NCI-H69 (cell line): ENCODE data around the gene SLC2A2.
"Not testable (repeated sequence)": the region's sequence is repeated elsewhere in the genome, so short reads cannot be mapped to it uniquely, and the experiment has no call there.

Experiments used
- DNase-seq: peaks from one replicate; lab custom pipeline; 2025; lab: John Stamatoyannopoulos, UW

Gene SLC2A2

GRCh38 chr3:170988378-170988777 lies 38.1 kb downstream of the SLC2A2 start:
- no peak for DNase-seq

- DNase-seq = no peak
Observed at GRCh38 chr3:170985304-170985703, 41.2 kb downstream of the SLC2A2 start.

- no peak for DNase-seq
Observed at GRCh38 chr3:170982733-170983132, 43.8 kb downstream of the SLC2A2 start.

- no peak for DNase-seq
Observed at GRCh38 chr3:170980399-170980798, 46.1 kb downstream of the SLC2A2 start.

- peak; percentile 34 for DNase-seq
Observed at GRCh38 chr3:170977949-170978745, 48.4 kb downstream of the SLC2A2 start.

GRCh38 chr3:170976190-170976519 lies 50.4 kb downstream of the SLC2A2 start:
- no peak for DNase-seq

GRCh38 chr3:170975283-170976189 lies 51.0 kb downstream of the SLC2A2 start:
- no peak for DNase-seq

- DNase-seq = no peak
Observed at GRCh38 chr3:170974872-170975271, 51.6 kb downstream of the SLC2A2 start.

- not testable (repeated sequence) for DNase-seq
Observed at GRCh38 chr3:170972917-170973316, 53.6 kb downstream of the SLC2A2 start.

GRCh38 chr3:170967126-170967525 lies 59.4 kb downstream of the SLC2A2 start:
- DNase-seq = no peak

GRCh38 chr3:170966495-170966894 lies 60.0 kb downstream of the SLC2A2 start:
- DNase-seq = no peak

GRCh38 chr3:170962411-170962810 lies 64.1 kb downstream of the SLC2A2 start:
- no peak for DNase-seq

- DNase-seq = peak; percentile 43
Observed at GRCh38 chr3:170961616-170962400, 64.7 kb downstream of the SLC2A2 start.

- DNase-seq = no peak
Observed at GRCh38 chr3:170959457-170959856, 67.1 kb downstream of the SLC2A2 start.

- DNase-seq = no peak
Observed at GRCh38 chr3:170956647-170957046, 69.9 kb downstream of the SLC2A2 start.

GRCh38 chr3:170953736-170954135 lies 72.8 kb downstream of the SLC2A2 start:
- DNase-seq = peak; percentile 19

- DNase-seq = peak; percentile 75
Observed at GRCh38 chr3:170953229-170953628, 73.3 kb downstream of the SLC2A2 start.

GRCh38 chr3:170949211-170949610 lies 77.3 kb downstream of the SLC2A2 start:
- no peak for DNase-seq

GRCh38 chr3:170947018-170947769 lies 79.3 kb downstream of the SLC2A2 start:
- DNase-seq = no peak
